Mucosa of descending colon (tissue), 3 donors: ENCODE measurements around the gene TMEM52. TPM values are rescaled to one million over a fixed set of nuclear protein-coding genes. Genes with fewer than 3 reads are reported as not detected.

ENCODE experiments used
- ATAC-seq: fragments of 200-7000 bp; cut with Tn5 transposase; one replicate; pipeline ENCODE4 v1.9.1; 2020; ENCODE audit warnings: mild to moderate bottlenecking, moderate library complexity
- DNase-seq, 3 donors: peaks; one replicate each; pipeline ENCODE4 v3.0.0-alpha.2; 2020
- H3K36me3 ChIP-seq: fragments of 200-600 bp; one replicate; pipeline ENCODE4 v1.8.0; 2021; ENCODE audit warnings: low read depth, mild to moderate bottlenecking
- H3K4me1 ChIP-seq: fragments of 200-600 bp; one replicate; pipeline ENCODE4 v1.8.0; 2021; ENCODE audit warnings: low read depth, mild to moderate bottlenecking
- H3K4me3 ChIP-seq: fragments of 200-600 bp; one replicate; pipeline ENCODE4 v1.8.0; 2021; ENCODE audit warnings: mild to moderate bottlenecking
- H3K9me3 ChIP-seq: fragments of 200-600 bp; one replicate; pipeline ENCODE4 v1.8.0; 2021; ENCODE audit warnings: mild to moderate bottlenecking
- intact Hi-C, 2 donors: fragments of 100-400 bp; cut with DNase I in 1 of 2; cut with micrococcal nuclease in 1 of 2; formaldehyde crosslinking; loops; one replicate each; pipeline versions ENCODE4 v1.11.0 to v1.11.1; 2022; cut with DNase I, micrococcal nuclease
- total RNA-seq, 3 donors: library from RNA; stranded (reverse); fragmentation: NEBNext Ultra II Directional in 2 of 3; extraction: Animal tissue kit (Norgen Biotek cat#: 25700) in 2 of 3; gene quantifications; one replicate each; pipeline versions ENCODE4 v1.2.1 to v1.2.4, GENCODE V29; 2021 to 2023
- TF ChIP-seq, protein P1 (sequence below): fragments of 200-600 bp; IDR thresholded peaks from one replicate; pipeline ENCODE4 v1.8.0; 2022; ENCODE audit warnings: antibody characterized with exemption, mild to moderate bottlenecking
- donor health status: DM: no; HTN: no; CAD: no; lungs with moderate emphysema.
- donor health status: DM: no; HTN: no; CAD: no.
- donor health status: DM: no; HTN: yes; CAD: no.

Gene TMEM52
- total RNA-seq, 3 donors from 2014 or later, result 1.8 to 4.0 (median 3.0) TPM

DNA sequence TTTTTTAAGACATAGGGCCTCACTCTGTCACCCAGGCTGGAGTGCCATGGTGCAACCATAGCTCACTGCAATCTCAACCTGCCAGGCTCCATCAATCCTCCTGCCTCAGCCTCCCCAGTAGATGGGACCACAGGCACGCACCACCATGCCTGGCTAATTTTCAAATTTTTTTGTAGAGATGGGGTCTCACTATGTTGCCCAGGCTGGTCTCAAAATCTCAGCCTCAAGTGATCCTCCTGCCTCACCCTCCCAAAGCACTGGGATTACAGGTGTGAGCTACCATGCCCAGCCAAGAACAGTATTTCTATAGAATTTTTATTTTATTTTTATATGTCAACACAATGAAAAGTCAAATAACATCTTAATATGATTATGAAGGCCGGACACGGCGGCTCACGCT, 39.1 kb downstream of the TMEM52 start:
- no peak for DNase-seq
- TF ChIP-seq, protein P1, sequence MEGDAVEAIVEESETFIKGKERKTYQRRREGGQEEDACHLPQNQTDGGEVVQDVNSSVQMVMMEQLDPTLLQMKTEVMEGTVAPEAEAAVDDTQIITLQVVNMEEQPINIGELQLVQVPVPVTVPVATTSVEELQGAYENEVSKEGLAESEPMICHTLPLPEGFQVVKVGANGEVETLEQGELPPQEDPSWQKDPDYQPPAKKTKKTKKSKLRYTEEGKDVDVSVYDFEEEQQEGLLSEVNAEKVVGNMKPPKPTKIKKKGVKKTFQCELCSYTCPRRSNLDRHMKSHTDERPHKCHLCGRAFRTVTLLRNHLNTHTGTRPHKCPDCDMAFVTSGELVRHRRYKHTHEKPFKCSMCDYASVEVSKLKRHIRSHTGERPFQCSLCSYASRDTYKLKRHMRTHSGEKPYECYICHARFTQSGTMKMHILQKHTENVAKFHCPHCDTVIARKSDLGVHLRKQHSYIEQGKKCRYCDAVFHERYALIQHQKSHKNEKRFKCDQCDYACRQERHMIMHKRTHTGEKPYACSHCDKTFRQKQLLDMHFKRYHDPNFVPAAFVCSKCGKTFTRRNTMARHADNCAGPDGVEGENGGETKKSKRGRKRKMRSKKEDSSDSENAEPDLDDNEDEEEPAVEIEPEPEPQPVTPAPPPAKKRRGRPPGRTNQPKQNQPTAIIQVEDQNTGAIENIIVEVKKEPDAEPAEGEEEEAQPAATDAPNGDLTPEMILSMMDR, result no peak
- no peaks in the 10 kb centered on the region for H3K36me3 ChIP-seq
- peaks cover 46% of the 10 kb centered on the region for H3K4me1 ChIP-seq
- intact Hi-C loops, result no loop called here
- ATAC-seq, result no peak
- no peak overlapping the region for H3K4me3 ChIP-seq
- H3K9me3 ChIP-seq, result no peaks in the 10 kb centered on the region

- Histone ChIP-seq H3K4me1 (peaks cover 52% of the 10 kb centered on the region), H3K4me3 (no peak overlapping the region), H3K9me3 (no peaks in the 10 kb centered on the region), H3K36me3 (no peaks in the 10 kb centered on the region)
- DNase-seq, result no peak
- intact Hi-C loops, result no loop called here
- TF ChIP-seq, protein P1, result no peak
- no peak for ATAC-seq
Measured at GRCh38 chr1:1877865-1878436, 41.1 kb downstream of the TMEM52 start.

GRCh38 chr1:1876335-1876930, 42.6 kb downstream of the TMEM52 start:
- ATAC-seq (no peak), DNase-seq (no peak)
- H3K4me1 ChIP-seq, result peaks cover 49% of the 10 kb centered on the region
- no peak overlapping the region for H3K4me3 ChIP-seq
- TF ChIP-seq, protein P1, result no peak
- H3K9me3 ChIP-seq, result no peaks in the 10 kb centered on the region
- H3K36me3 ChIP-seq, result no peaks in the 10 kb centered on the region
- intact Hi-C loops, result no loop called here

- no peak for ATAC-seq
- Histone ChIP-seq H3K4me3 (no peak overlapping the region), H3K36me3 (no peaks in the 10 kb centered on the region), H3K9me3 (no peaks in the 10 kb centered on the region), H3K4me1 (peaks cover 44% of the 10 kb centered on the region)
- intact Hi-C loops, result no loop called here
- no peak for DNase-seq
- TF ChIP-seq, protein P1, result no peak
Measured at GRCh38 chr1:1875932-1876331, 43.1 kb downstream of the TMEM52 start.

DNA sequence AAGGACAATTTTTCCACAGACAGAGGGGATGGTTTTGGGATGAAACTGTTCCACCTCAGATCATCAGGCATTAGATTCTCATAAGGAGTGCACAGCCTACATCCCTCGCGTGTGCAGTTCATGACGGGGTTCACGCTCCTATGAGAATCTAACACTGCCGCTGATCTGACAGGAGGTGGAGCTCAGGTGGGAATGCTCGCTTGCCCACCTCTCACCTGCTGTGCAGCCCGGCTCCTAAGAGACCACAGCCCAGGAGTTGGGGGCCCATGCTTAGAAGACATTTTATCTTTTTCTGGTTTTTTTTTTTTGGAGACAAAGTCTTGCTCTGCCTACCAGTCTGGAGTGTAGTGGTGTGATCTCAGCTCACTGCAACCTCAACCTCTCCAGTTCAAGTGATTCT, 44.2 kb downstream of the TMEM52 start:
- Histone ChIP-seq H3K4me3 (no peak overlapping the region), H3K4me1 (peaks cover 34% of the 10 kb centered on the region), H3K9me3 (no peaks in the 10 kb centered on the region), H3K36me3 (no peaks in the 10 kb centered on the region)
- no peak for ATAC-seq
- intact Hi-C loops, result no loop called here
- no peak for DNase-seq
- TF ChIP-seq, protein P1, result no peak
